Measurements from ENCODE around the gene SNX13.

SNX13 gene

DNA sequence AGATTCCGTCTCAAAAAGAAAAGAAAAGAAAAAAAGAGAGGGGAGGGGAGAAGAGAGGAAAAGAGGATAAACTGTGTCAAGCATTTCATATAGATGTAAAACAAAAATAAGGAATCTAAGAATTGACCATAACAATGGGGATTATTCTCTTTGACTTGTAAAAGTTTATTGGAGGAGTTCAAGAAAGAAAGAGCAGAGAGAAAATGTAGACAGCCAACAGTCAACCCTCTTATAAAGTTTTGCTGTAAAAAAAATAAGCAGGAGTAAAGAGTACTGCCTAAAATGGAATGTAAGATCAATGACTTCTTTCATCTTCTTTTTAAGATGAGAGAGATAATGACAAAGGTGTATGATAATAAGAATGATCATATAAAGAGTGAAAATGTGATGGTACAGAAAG, 87.9 kb downstream of the SNX13 start:
- Histone ChIP-seq H3K36me3 (peaks cover 12 to 37% (median 29%) of the 10 kb centered on the region in 3 donors), H3K27ac (no peak overlapping the region), H3K4me3 (no peak overlapping the region), H3K4me1 (no peaks in the 10 kb centered on the region), H3K27me3 (no peaks in the 10 kb centered on the region), H3K9me3 (peaks cover 0 to 5% (median 0%) of the 10 kb centered on the region in 3 donors)
- TF ChIP-seq, protein P1, sequence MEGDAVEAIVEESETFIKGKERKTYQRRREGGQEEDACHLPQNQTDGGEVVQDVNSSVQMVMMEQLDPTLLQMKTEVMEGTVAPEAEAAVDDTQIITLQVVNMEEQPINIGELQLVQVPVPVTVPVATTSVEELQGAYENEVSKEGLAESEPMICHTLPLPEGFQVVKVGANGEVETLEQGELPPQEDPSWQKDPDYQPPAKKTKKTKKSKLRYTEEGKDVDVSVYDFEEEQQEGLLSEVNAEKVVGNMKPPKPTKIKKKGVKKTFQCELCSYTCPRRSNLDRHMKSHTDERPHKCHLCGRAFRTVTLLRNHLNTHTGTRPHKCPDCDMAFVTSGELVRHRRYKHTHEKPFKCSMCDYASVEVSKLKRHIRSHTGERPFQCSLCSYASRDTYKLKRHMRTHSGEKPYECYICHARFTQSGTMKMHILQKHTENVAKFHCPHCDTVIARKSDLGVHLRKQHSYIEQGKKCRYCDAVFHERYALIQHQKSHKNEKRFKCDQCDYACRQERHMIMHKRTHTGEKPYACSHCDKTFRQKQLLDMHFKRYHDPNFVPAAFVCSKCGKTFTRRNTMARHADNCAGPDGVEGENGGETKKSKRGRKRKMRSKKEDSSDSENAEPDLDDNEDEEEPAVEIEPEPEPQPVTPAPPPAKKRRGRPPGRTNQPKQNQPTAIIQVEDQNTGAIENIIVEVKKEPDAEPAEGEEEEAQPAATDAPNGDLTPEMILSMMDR (IDR thresholded peaks at IDR 0.05), result no peak
- DNase-seq, result no peak
- intact Hi-C loops (cut with DNase I; ENCODE audit: low total_unique reads), result no loop called here

DNA sequence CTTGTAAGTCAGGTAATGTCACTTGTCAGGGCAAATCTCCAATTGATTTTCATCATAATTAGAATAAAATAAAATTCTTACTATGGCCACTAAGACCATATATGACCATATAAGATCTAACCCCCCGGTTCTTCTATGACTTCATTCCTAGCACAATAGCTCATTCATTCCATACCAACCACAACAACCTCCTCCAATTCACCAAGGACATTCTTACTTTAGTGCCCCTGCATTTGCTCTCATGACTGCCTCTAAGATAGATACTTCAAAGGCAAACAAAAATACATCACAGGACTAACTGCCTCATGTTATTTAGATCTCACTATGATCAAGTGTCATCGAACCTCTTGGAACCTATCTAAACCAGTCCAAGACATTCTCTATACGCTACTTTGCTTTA, 90.8 kb downstream of the SNX13 start:
- no peak overlapping the region for H3K4me3 ChIP-seq
- H3K9me3 ChIP-seq, result no peaks in the 10 kb centered on the region
- TF ChIP-seq, protein P1 (IDR thresholded peaks at IDR 0.05), result no peak
- intact Hi-C loops (cut with DNase I; ENCODE audit: low total_unique reads), result no loop called here
- no peak for DNase-seq
- H3K4me1 ChIP-seq, result no peaks in the 10 kb centered on the region
- H3K36me3 ChIP-seq, result peaks cover 0 to 29% (median 25%) of the 10 kb centered on the region in 3 donors
- no peak overlapping the region for H3K27ac ChIP-seq
- no peaks in the 10 kb centered on the region for H3K27me3 ChIP-seq

DNA sequence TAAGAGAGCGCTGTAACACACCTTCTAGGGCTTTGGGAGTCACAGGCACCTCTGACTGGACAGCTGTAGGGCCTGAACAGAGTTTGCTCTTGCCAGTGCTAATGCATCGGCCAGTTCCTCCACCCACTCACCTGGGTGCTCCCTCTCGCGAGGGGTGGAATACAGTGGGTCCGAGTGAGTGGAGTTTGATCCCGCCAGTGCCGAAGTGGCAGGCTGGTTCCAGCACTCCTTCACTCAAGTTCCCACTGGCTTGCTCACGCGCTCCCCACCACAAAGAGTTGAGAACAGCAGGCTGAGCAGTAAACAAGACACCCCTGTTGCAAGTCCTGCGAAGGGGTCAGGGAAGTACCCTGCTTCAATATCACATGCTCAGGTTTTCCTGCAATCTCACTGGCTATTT, 91.8 kb downstream of the SNX13 start:
- Histone ChIP-seq H3K36me3 (peaks cover 0 to 29% (median 25%) of the 10 kb centered on the region in 3 donors), H3K4me1 (no peaks in the 10 kb centered on the region), H3K9me3 (no peaks in the 10 kb centered on the region), H3K27ac (no peak overlapping the region), H3K27me3 (no peaks in the 10 kb centered on the region), H3K4me3 (no peak overlapping the region)
- TF ChIP-seq, protein P1 (IDR thresholded peaks at IDR 0.05), result no peak
- DNase-seq, result no peak
- intact Hi-C loops (cut with DNase I; ENCODE audit: low total_unique reads), result no loop called here

DNA sequence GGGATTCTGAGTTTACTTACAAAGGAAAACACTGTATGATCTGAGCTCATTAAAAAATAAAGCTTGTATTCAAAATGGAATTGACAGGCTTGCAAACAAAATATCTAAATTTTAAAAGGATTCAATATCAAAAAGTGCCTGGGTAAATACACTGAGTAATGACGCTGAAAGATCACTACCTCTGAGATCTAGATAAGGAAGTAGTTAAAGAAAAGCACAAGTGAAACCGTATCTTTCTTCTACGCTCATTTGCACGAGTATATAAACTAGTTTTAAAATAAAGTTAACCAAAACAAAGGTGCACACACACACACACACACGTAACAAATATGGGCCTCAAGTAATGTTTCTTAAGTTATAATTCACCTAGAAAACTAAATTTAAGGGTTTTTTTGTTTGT, 93.4 kb downstream of the SNX13 start:
- no peak for DNase-seq
- no peaks in the 10 kb centered on the region for H3K27me3 ChIP-seq
- no peaks in the 10 kb centered on the region for H3K9me3 ChIP-seq
- intact Hi-C loops (cut with DNase I; ENCODE audit: low total_unique reads), result no loop called here
- TF ChIP-seq, protein P1 (IDR thresholded peaks at IDR 0.05), result no peak
- H3K4me3 ChIP-seq, result no peak overlapping the region
- H3K36me3 ChIP-seq, result peaks cover 0 to 26% (median 22%) of the 10 kb centered on the region in 3 donors
- no peaks in the 10 kb centered on the region for H3K4me1 ChIP-seq
- H3K27ac ChIP-seq, result no peak overlapping the region

DNA sequence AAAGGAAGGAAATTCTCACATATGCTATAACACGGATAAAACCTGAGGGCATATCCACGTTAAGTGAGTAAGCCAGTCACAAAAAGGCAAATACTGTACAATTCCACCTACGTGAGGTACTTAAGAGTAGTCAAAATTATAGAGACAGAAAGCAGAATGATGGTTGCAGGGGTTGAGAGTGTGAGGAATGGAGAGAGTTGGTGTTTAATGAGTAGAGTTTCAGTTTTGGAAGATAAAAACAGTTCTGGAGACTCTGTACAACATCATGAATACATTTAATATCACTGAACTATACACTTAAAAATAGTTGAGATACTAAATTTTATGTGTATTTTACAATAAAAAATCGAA, 95.1 kb downstream of the SNX13 start:
- Histone ChIP-seq H3K9me3 (no peaks in the 10 kb centered on the region), H3K27ac (no peak overlapping the region), H3K4me1 (no peaks in the 10 kb centered on the region), H3K4me3 (no peak overlapping the region), H3K27me3 (no peaks in the 10 kb centered on the region), H3K36me3 (peaks cover 0 to 22% (median 22%) of the 10 kb centered on the region in 3 donors)
- TF ChIP-seq, protein P1 (IDR thresholded peaks at IDR 0.05), result no peak
- intact Hi-C loops (cut with DNase I; ENCODE audit: low total_unique reads), result no loop called here
- no peak for DNase-seq
